GM12878 (cell line): ENCODE results near the gene AHNAK.

Source experiments
- ATF2 ChIP-seq: IDR thresholded peaks from 2 replicates; pipeline ENCODE4 v1.6.1; 2012; ENCODE audit warnings: low read length, inconsistent platforms
- BCL11A ChIP-seq: IDR thresholded peaks from 2 replicates; pipeline ENCODE4 v1.6.1; 2011; ENCODE audit warnings: low read depth, low read length
- BMI1 ChIP-seq: fragments of 450-650 bp; IDR thresholded peaks from 2 replicates; pipeline ENCODE4 v1.6.1; 2016; ENCODE audit warnings: mild to moderate bottlenecking, moderate library complexity, borderline replicate concordance
- CEBPZ ChIP-seq: fragments of 150-350 bp; IDR thresholded peaks from 2 replicates; pipeline ENCODE4 v1.6.1; 2016; ENCODE audit warnings: low read depth, low read length
- CTCF ChIP-seq, 3 experiments: IDR thresholded peaks in 2 of 3; conservative IDR thresholded peaks in 1 of 3; 2 replicates each; pipeline ENCODE4 v1.5.1; 2011; ENCODE audit warnings: low read depth in 3 of 3, low read length in 3 of 3, mild to moderate bottlenecking in 3 of 3, control low read depth in 2 of 3, moderate library complexity in 2 of 3, inconsistent platforms in 1 of 3, mixed read lengths in 1 of 3; ENCODE audit not compliant: control insufficient read depth in 2 of 3, insufficient read depth in 1 of 3; ENCODE audit errors: extremely low read depth in 1 of 3
- EZH2 ChIP-seq: IDR thresholded peaks from 2 replicates; pipeline ENCODE4 v1.6.1; 2012; ENCODE audit warnings: low read depth, mild to moderate bottlenecking, control low read depth, inconsistent platforms, low read length, borderline replicate concordance; ENCODE audit not compliant: control insufficient read depth
- FOS ChIP-seq: IDR thresholded peaks from 3 replicates; pipeline ENCODE4 v1.6.1; 2011; ENCODE audit warnings: borderline replicate concordance; ENCODE audit not compliant: insufficient read length; ENCODE audit errors: extremely low read depth
- NRF1 ChIP-seq: conservative IDR thresholded peaks from 2 replicates; pipeline ENCODE4 v1.6.1; 2011; ENCODE audit warnings: mild to moderate bottlenecking, low read depth, low read length, improper control_type of control experiment
- RCOR1 ChIP-seq: conservative IDR thresholded peaks from 2 replicates; pipeline ENCODE4 v1.6.1; 2012; ENCODE audit warnings: low read depth, low read length, improper control_type of control experiment
- RELA ChIP-seq: fragments of 450-650 bp; IDR thresholded peaks from 2 replicates; pipeline ENCODE4 v1.8.0; 2014; ENCODE audit warnings: borderline replicate concordance; ENCODE audit not compliant: partially characterized antibody
- SIN3A ChIP-seq: IDR thresholded peaks from 2 replicates; pipeline ENCODE4 v1.6.1; 2012; ENCODE audit warnings: low read depth, low read length, improper control_type of control experiment
- SMC3 ChIP-seq: IDR thresholded peaks from 2 replicates; pipeline ENCODE4 v1.6.1; 2011; ENCODE audit warnings: low read length, improper control_type of control experiment, borderline replicate concordance
- ZSCAN29 ChIP-seq: fragments of 450-650 bp; IDR thresholded peaks from 2 replicates; pipeline ENCODE4 v1.6.1; 2017; ENCODE audit warnings: mild to moderate bottlenecking, moderate library complexity
- TF ChIP-seq, protein P1 (sequence below): fragments of 450-650 bp; IDR thresholded peaks from 2 replicates; pipeline ENCODE4 v1.6.1; 2017; ENCODE audit warnings: mild to moderate bottlenecking, moderate library complexity

DNA sequence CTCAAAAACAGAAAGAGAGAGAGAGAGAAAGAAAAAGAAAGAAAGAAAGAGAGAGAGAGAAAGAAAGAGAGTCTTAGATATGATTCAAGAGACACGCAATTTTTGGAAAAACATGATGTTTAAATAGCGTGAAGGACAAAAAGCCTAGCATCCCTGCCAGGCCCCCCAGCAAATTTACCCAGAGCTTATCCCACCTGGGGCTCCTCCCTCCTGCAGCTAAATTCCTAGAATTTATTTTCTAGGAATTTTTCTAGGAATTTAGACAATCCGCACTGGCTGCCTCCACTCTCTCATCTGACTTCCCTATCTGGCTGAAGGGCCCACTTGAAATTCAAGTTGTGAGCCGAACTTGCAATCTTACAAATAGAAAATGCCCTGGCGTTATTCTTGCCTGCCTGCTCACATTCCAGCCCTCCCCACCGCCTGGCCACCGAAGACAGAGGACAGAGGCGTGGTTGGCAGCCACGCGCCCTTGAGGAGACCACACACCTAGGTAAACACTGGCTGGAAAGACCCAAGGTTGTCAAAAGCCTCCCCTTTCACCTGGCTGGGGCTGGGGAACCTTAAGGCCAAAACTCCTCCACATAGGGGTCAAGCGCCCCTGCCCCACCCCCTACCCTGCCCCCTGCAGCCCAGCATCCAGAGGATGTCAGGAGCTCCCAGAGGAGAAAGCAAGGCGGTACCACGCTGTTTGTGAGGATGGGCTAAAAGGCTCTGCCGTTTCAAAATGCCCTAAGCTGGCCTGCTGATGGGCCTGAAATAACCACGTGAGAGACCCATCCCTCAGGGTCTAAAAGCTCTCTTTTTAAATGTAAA, 42.2 kb downstream of the AHNAK start:
- TF ChIP-seq, protein P1, sequence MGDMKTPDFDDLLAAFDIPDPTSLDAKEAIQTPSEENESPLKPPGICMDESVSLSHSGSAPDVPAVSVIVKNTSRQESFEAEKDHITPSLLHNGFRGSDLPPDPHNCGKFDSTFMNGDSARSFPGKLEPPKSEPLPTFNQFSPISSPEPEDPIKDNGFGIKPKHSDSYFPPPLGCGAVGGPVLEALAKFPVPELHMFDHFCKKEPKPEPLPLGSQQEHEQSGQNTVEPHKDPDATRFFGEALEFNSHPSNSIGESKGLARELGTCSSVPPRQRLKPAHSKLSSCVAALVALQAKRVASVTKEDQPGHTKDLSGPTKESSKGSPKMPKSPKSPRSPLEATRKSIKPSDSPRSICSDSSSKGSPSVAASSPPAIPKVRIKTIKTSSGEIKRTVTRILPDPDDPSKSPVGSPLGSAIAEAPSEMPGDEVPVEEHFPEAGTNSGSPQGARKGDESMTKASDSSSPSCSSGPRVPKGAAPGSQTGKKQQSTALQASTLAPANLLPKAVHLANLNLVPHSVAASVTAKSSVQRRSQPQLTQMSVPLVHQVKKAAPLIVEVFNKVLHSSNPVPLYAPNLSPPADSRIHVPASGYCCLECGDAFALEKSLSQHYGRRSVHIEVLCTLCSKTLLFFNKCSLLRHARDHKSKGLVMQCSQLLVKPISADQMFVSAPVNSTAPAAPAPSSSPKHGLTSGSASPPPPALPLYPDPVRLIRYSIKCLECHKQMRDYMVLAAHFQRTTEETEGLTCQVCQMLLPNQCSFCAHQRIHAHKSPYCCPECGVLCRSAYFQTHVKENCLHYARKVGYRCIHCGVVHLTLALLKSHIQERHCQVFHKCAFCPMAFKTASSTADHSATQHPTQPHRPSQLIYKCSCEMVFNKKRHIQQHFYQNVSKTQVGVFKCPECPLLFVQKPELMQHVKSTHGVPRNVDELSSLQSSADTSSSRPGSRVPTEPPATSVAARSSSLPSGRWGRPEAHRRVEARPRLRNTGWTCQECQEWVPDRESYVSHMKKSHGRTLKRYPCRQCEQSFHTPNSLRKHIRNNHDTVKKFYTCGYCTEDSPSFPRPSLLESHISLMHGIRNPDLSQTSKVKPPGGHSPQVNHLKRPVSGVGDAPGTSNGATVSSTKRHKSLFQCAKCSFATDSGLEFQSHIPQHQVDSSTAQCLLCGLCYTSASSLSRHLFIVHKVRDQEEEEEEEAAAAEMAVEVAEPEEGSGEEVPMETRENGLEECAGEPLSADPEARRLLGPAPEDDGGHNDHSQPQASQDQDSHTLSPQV = no peak
- TF ChIP-seq BCL11A (no peak), RELA (no peak), CTCF (IDR thresholded peaks at IDR 0.05 in 2 of 3, conservative IDR thresholded peaks at IDR 0.05 in 1 of 3; ENCODE audit: control insufficient read depth in 2 of 3, extremely low read depth in 1 of 3, insufficient read depth in 1 of 3, low read depth in 3 of 3, low read length in 3 of 3) (no peak), SMC3 (no peak), BMI1 (no peak), FOS (no peak), RCOR1 (no peak), ZSCAN29 (no peak), NRF1 (no peak), CEBPZ (no peak), SIN3A (no peak), EZH2 (no peak), ATF2 (no peak)
